OCI-LY1 (cell line): Measurements from ENCODE around the gene PAX6.

Experiments used
- H2AFZ ChIP-seq: fragments of 200-600 bp; sonication (generic), shearing (Covaris generic); 2 replicates; pipeline ENCODE4 v1.6.0; 2014; ENCODE audit warnings: antibody characterized with exemption, mild to moderate bottlenecking, low read length
- H3F3A ChIP-seq: fragments of 200-600 bp; sonication (generic), shearing (Covaris generic); 2 replicates; pipeline ENCODE4 v1.6.0; 2014; ENCODE audit warnings: mild to moderate bottlenecking, antibody characterized with exemption, low read length, moderate library complexity; ENCODE audit not compliant: insufficient read depth
- H3K27ac ChIP-seq: fragments of 200-600 bp; sonication (generic); 2 replicates; pipeline ENCODE4 v1.5.1; 2014; ENCODE audit warnings: low read length, mixed run types, mild to moderate bottlenecking, low read depth; ENCODE audit not compliant: poor library complexity, severe bottlenecking
- H3K27me3 ChIP-seq: fragments of 200-600 bp; sonication (generic); 2 replicates; pipeline ENCODE4 v1.6.0; 2014; ENCODE audit warnings: antibody characterized with exemption, mild to moderate bottlenecking, low read length, moderate library complexity; ENCODE audit not compliant: insufficient read depth
- H3K36me3 ChIP-seq: fragments of 200-600 bp; sonication (generic); 2 replicates; pipeline ENCODE4 v1.6.1; 2014; ENCODE audit warnings: mild to moderate bottlenecking, antibody characterized with exemption, low read length, moderate library complexity, mixed read lengths; ENCODE audit not compliant: insufficient read depth
- H3K4me1 ChIP-seq: fragments of 200-600 bp; sonication (generic); 2 replicates; pipeline ENCODE4 v1.5.1; 2014; ENCODE audit warnings: mild to moderate bottlenecking, low read length, moderate library complexity; ENCODE audit not compliant: insufficient read depth, severe bottlenecking
- H3K4me2 ChIP-seq: fragments of 200-600 bp; sonication (generic), shearing (Covaris generic); 2 replicates; pipeline ENCODE4 v1.6.1; 2014; ENCODE audit warnings: low read length
- H3K4me3 ChIP-seq: fragments of 200-600 bp; sonication (generic); 2 replicates; pipeline ENCODE4 v1.5.1; 2014; ENCODE audit warnings: low read length, low read depth, mild to moderate bottlenecking, mixed read lengths; ENCODE audit not compliant: poor library complexity, severe bottlenecking
- H3K79me2 ChIP-seq: fragments of 200-600 bp; shearing (Covaris generic); 2 replicates; pipeline ENCODE4 v1.6.1; 2016; ENCODE audit warnings: mixed run types, low read length, mixed read lengths; ENCODE audit not compliant: insufficient read depth
- H3K9ac ChIP-seq: fragments of 200-600 bp; sonication (generic), shearing (Covaris generic); 2 replicates; pipeline ENCODE4 v1.6.1; 2014; ENCODE audit warnings: mild to moderate bottlenecking, low read length, mixed read lengths
- H3K9me2 ChIP-seq: fragments of 200-600 bp; sonication (generic), shearing (Covaris generic); 2 replicates; pipeline ENCODE4 v1.6.1; 2014; ENCODE audit warnings: low read depth, mild to moderate bottlenecking, low read length, mixed read lengths
- H3K9me3 ChIP-seq: fragments of 200-600 bp; shearing (Covaris generic); 2 replicates; pipeline ENCODE4 v1.6.1; 2014; ENCODE audit warnings: low read length, mixed read lengths
- H4K20me1 ChIP-seq: fragments of 200-600 bp; sonication (generic), shearing (Covaris generic); 2 replicates; pipeline ENCODE4 v1.6.0; 2016; ENCODE audit warnings: mild to moderate bottlenecking, low read length; ENCODE audit not compliant: insufficient read depth
- EZH2 ChIP-seq: fragments of 200-600 bp; sonication (generic), shearing (Covaris generic); IDR thresholded peaks from 2 replicates; pipeline ENCODE4 v1.8.0; 2017; ENCODE audit warnings: borderline replicate concordance, mixed run types, mild to moderate bottlenecking, antibody characterized with exemption, low read length, moderate library complexity, mixed read lengths
- TF ChIP-seq, protein P1 (sequence below): fragments of 200-600 bp; sonication (generic), shearing (Covaris generic); IDR thresholded peaks from 2 replicates; pipeline ENCODE4 v1.5.1; 2017; ENCODE audit warnings: mild to moderate bottlenecking, antibody characterized with exemption, low read length, moderate library complexity, mixed read lengths

The PAX6 gene

DNA sequence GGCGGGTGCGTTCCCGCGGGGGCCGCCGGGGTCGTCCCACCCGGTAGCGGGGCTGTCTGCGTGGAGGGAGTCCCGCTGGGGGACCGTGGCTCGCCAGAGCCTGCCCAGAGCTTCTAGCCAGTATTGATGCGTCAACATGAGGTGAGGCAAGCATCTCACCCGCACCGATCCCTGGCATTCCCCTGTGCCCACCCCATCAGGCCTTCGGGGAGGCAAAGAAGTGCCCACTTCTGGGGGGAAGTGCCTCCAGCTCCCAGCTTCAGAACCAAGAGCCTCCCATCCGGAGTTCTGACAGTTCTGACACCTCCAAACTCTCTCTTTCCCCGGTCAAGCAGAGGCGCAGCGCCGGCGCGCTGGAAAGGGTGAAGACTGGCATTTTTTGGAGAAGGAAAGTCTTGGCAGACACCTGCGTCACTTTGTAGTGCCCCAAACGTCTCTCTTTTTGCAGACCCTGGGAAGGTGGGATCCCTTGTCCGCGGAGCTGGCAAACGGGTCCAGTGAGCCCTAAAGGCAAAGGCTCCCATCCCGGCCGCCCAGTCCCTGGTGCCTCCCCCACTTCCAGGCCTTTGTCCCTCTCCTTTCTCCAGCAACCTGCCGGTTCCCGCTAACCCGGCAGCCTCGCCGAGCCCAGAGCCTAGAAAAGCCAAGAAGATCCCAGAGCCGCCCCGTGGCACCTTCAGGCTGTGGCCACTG, 3.2 kb upstream of the PAX6 start:
- Histone ChIP-seq H3K27ac (no peak overlapping the region), H3F3A (no peaks in the 10 kb centered on the region), H3K27me3 (no peaks in the 10 kb centered on the region), H3K9ac (peak overlapping the region; percentile 37; the same call in 1 of the 2 replicates), H3K79me2 (no peaks in the 10 kb centered on the region), H3K4me3 (peak overlapping the region; percentile 54), H3K4me2 (peak overlapping the region; percentile 63; the same call in 1 of the 2 replicates), H4K20me1 (no peaks in the 10 kb centered on the region), H3K36me3 (no peaks in the 10 kb centered on the region), H2AFZ (no peak overlapping the region), H3K4me1 (peaks cover 4% of the 10 kb centered on the region), H3K9me3 (no peaks in the 10 kb centered on the region), H3K9me2 (no peaks in the 10 kb centered on the region)
- no peak for TF ChIP-seq EZH2
- TF ChIP-seq, protein P1, sequence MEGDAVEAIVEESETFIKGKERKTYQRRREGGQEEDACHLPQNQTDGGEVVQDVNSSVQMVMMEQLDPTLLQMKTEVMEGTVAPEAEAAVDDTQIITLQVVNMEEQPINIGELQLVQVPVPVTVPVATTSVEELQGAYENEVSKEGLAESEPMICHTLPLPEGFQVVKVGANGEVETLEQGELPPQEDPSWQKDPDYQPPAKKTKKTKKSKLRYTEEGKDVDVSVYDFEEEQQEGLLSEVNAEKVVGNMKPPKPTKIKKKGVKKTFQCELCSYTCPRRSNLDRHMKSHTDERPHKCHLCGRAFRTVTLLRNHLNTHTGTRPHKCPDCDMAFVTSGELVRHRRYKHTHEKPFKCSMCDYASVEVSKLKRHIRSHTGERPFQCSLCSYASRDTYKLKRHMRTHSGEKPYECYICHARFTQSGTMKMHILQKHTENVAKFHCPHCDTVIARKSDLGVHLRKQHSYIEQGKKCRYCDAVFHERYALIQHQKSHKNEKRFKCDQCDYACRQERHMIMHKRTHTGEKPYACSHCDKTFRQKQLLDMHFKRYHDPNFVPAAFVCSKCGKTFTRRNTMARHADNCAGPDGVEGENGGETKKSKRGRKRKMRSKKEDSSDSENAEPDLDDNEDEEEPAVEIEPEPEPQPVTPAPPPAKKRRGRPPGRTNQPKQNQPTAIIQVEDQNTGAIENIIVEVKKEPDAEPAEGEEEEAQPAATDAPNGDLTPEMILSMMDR = no peak

DNA sequence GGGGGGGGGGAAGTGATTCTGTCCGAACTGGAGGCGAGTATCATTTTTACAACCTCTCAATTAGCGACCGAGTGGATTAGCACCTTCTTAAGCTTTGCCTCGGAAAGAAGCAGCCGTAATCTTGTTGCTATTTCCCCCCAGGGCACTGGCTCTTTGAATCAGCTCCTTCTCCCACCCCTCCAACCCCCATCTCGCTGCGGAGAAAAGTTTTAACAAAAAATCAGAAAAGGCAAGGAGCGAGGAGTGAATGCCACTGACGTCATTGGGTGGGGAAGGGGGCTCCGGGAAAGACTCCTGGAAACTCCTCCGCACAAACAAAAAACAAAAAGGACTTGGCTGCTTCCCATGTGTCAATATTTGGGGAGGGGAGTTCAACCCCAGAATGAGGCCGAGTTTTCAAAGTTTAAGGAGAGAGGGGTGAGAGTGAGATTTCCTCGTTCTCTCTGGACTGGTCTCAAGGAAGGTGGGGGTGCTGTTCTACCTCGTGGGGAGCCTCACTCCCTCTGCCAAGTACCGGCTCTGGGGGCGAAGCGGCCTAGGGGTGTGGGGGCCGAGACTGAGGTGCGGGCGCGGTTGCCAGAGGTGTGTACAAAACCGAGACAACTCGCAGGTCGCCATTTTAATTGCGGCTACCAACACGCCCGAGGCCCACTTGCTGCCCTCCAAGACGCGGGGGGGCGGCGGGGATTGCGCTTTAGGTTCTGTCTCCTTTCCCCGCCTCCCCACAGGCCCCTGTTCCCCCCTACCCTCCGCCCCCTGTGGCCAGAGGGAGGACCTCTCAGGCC, 2.5 kb upstream of the PAX6 start:
- Histone ChIP-seq H3K4me3 (peak overlapping the region; percentile 54), H2AFZ (no peak overlapping the region), H3K36me3 (no peaks in the 10 kb centered on the region), H3K4me1 (peaks cover 4% of the 10 kb centered on the region), H3K79me2 (no peaks in the 10 kb centered on the region), H3K9me3 (no peaks in the 10 kb centered on the region), H3K9me2 (no peaks in the 10 kb centered on the region), H3F3A (no peaks in the 10 kb centered on the region), H3K4me2 (peak overlapping the region; percentile 63), H3K27ac (no peak overlapping the region), H4K20me1 (no peaks in the 10 kb centered on the region), H3K27me3 (no peaks in the 10 kb centered on the region), H3K9ac (peak overlapping the region; percentile 37; the same call in 1 of the 2 replicates)
- TF ChIP-seq EZH2 = no peak

DNA sequence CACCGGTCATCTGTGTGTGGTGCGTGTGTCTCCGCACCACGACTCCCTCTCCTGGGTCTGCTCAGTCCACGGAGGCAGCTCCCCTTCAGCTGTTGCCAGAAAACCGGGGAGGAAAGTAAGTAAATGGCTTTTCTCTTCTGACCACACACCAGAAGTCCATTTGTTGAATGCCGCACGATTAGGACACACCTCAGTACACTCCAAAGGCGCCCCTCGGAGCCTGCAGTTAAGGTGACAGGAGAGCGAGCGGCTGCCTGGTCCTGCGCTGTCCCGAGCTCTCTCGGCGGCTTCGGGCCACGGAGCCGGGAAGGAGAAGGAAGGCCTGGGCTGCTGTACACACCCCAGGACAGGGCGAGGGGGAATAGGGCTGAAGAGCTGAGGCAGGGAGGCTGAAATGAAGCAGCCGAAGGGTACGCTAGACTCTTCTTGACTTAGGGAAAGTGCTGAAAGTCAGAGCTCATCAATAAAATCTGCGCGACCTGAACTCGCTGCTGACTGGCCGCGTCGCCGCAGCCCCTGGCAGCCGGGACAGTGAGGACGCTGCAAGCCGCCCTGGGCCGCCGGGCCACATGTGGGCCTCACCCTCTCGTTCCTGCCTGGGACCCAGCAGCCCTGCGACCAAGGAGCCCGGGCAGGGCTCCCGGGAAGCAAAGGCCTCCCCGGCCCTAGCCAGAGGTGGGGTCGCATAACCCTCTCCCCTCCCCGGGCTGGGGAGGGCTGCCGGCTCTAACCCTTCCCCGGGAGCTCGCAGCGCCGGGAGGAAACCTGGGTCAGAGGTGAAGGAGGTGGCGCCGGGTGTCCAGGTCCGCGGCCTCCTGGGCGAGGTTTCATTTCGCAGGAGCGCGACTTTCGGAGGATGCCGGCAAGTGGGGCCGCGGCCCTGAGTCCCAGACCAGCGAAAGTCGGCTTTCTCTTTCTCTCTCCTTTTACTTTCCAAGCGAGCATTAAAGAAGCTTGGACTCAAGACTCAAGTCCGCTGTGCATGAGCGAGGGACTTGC, 1.6 kb upstream of the PAX6 start:
- TF ChIP-seq, protein P1 = no peak
- TF ChIP-seq EZH2 = no peak
- Histone ChIP-seq H3K9me2 (no peaks in the 10 kb centered on the region), H3K9ac (no peak overlapping the region), H3K4me2 (peak overlapping the region; percentile 63; the same call in 1 of the 2 replicates), H3K4me3 (peak overlapping the region; percentile 32), H3K27me3 (no peaks in the 10 kb centered on the region), H2AFZ (no peak overlapping the region), H3K79me2 (no peaks in the 10 kb centered on the region), H3F3A (no peaks in the 10 kb centered on the region), H3K36me3 (no peaks in the 10 kb centered on the region), H3K4me1 (peaks cover 4% of the 10 kb centered on the region), H3K27ac (no peak overlapping the region), H3K9me3 (no peaks in the 10 kb centered on the region), H4K20me1 (no peaks in the 10 kb centered on the region)
